NCI-H187 (cell line): ENCODE measurements around the gene ATRIP.
"Not testable (repeated sequence)": the region's sequence is repeated elsewhere in the genome, so short reads cannot be mapped to it uniquely, and the experiment has no call there.

Experiments
- DNase-seq, 2 experiments: peaks; one replicate each; lab custom pipeline; 2025; lab: John Stamatoyannopoulos, UW

ATRIP gene

GRCh38 chr3:48446425-48447193, at the start of gene ATRIP:
Gene ATRIP (plus strand): TSS chr3:48446737. CDS start chr3:48446846, 109 bp downstream.
- peak; percentile 34 to 50 for DNase-seq

- no peak for DNase-seq
These were observed 48.5 kb upstream of the ATRIP start for GRCh38 chr3:48397767-48398681.

GRCh38 chr3:48398701-48399386, 47.7 kb upstream of the ATRIP start:
- no peak for DNase-seq

- DNase-seq = no peak
These were observed 47.0 kb upstream of the ATRIP start for GRCh38 chr3:48399387-48400172.

- peak in 1 of 2 experiments; percentile 5 for DNase-seq
These were observed 45.6 kb upstream of the ATRIP start for GRCh38 chr3:48400824-48401433.

GRCh38 chr3:48401434-48401901, 45.1 kb upstream of the ATRIP start:
- DNase-seq = not testable (repeated sequence)

GRCh38 chr3:48402281-48402732, 44.2 kb upstream of the ATRIP start:
- no peak for DNase-seq

- no peak for DNase-seq
These were observed 43.6 kb upstream of the ATRIP start for GRCh38 chr3:48402907-48403306.

GRCh38 chr3:48403533-48404439, 42.8 kb upstream of the ATRIP start:
- no peak for DNase-seq

- DNase-seq = no peak
These were observed 41.8 kb upstream of the ATRIP start for GRCh38 chr3:48404440-48405342.

GRCh38 chr3:48405343-48405881, 41.1 kb upstream of the ATRIP start:
- DNase-seq = no peak

GRCh38 chr3:48405971-48406370, 40.6 kb upstream of the ATRIP start:
- no peak for DNase-seq

- no peak for DNase-seq
These were observed 39.8 kb upstream of the ATRIP start for GRCh38 chr3:48406443-48407431.

- no peak for DNase-seq
These were observed 38.9 kb upstream of the ATRIP start for GRCh38 chr3:48407542-48408099.

GRCh38 chr3:48408823-48409281, 37.7 kb upstream of the ATRIP start:
- DNase-seq = no peak

GRCh38 chr3:48409291-48410201, 37.0 kb upstream of the ATRIP start:
- no peak for DNase-seq
